Endothelial cell of umbilical vein (primary cell): ENCODE results near the gene KAZALD1. TPM values are rescaled to one million over a fixed set of nuclear protein-coding genes. Genes with fewer than 3 reads are reported as not detected.

ENCODE experiments used
- BruUV-seq: library from RNA; stranded (reverse); fragments of 400-500 nt; replicated peaks from 2 replicates; lab custom pipeline; 2021; lab: Mats Ljungman, UMichigan
- CTCF ChIA-PET: fragments of 300-600, 350-600 bp; sonication (Branson Sonifier 250); formaldehyde crosslinking; loops from one replicate; lab custom pipeline; 2021; ENCODE audit warnings: antibody characterized with exemption, inconsistent platforms; lab: Charles Lee
- POLR2A ChIA-PET: fragments of 300-600, 350-600 bp; sonication (Branson Sonifier 250); formaldehyde crosslinking; loops from one replicate; lab custom pipeline; 2021; ENCODE audit warnings: antibody characterized with exemption, inconsistent platforms; lab: Charles Lee
- DNase-seq: peaks from one replicate; pipeline ENCODE4 v3.0.0-alpha.2; 2011; ENCODE audit warnings: low read depth, low spot score
- FAIRE-seq: peaks from 2 replicates; lab custom pipeline; 2011; peaks lifted over from hg19 to GRCh38; lab: Jason Lieb, UNC
- H2AFZ ChIP-seq: 2 replicates; pipeline ENCODE4 v1.6.0; 2012; ENCODE audit warnings: low read depth, low read length, control low read depth, inconsistent platforms
- H3K27ac ChIP-seq: 2 replicates; pipeline ENCODE4 v1.5.1; 2011; ENCODE audit warnings: low read depth, mild to moderate bottlenecking, control low read depth, low read length, moderate library complexity; ENCODE audit not compliant: insufficient read depth
- H3K27me3 ChIP-seq, 2 experiments: 2 replicates each; pipeline versions ENCODE4 v1.6.0 to v1.6.1; 2011; ENCODE audit warnings: low read length in 2 of 2, mixed read lengths in 1 of 2; ENCODE audit not compliant: control insufficient read depth in 2 of 2, insufficient read depth in 2 of 2
- H3K36me3 ChIP-seq, 2 experiments: 2 replicates in 1 of 2; 3 replicates in 1 of 2; pipeline ENCODE4 v1.5.1; 2011; ENCODE audit warnings: low read length in 2 of 2, mild to moderate bottlenecking in 1 of 2, moderate library complexity in 1 of 2; ENCODE audit not compliant: control insufficient read depth in 2 of 2, insufficient read depth in 2 of 2; ENCODE audit errors: extremely low read depth in 1 of 2
- H3K4me1 ChIP-seq: 3 replicates; pipeline ENCODE4 v1.5.1; 2011; ENCODE audit warnings: mild to moderate bottlenecking, low read length; ENCODE audit not compliant: control insufficient read depth, insufficient read depth; ENCODE audit errors: extremely low read depth
- H3K4me2 ChIP-seq: 2 replicates; pipeline ENCODE4 v1.6.1; 2011; ENCODE audit warnings: low read length, control low read depth, mixed read lengths; ENCODE audit not compliant: insufficient read depth
- H3K4me3 ChIP-seq, 3 experiments: fragments of 200-600 bp in 1 of 3; sonication (generic), shearing (Covaris generic) in 1 of 3; replicated peaks in 1 of 3; 2 replicates each; pipeline ENCODE4 v1.5.1; 2011 to 2016; ENCODE audit warnings: control low read depth in 3 of 3, low read length in 3 of 3, mild to moderate bottlenecking in 2 of 3, inconsistent platforms in 1 of 3, low read depth in 1 of 3, moderate library complexity in 1 of 3; ENCODE audit not compliant: insufficient read depth in 1 of 3
- H3K79me2 ChIP-seq: 2 replicates; pipeline ENCODE4 v1.6.0; 2012; ENCODE audit warnings: low read length, inconsistent platforms; ENCODE audit not compliant: control insufficient read depth, insufficient read depth
- H3K9ac ChIP-seq: replicated peaks from 2 replicates; pipeline ENCODE3; 2011; ENCODE audit warnings: low read length, control low read depth; ENCODE audit not compliant: insufficient read depth; ENCODE audit errors: extremely low read depth
- H3K9me1 ChIP-seq: replicated peaks from 3 replicates; pipeline ENCODE4 v1.6.0; 2011; ENCODE audit warnings: mild to moderate bottlenecking, low read length; ENCODE audit not compliant: control insufficient read depth, insufficient read depth; ENCODE audit errors: extremely low read depth
- H3K9me3 ChIP-seq: replicated peaks from 2 replicates; pipeline ENCODE4 v1.5.1; 2012; ENCODE audit warnings: low read length, inconsistent platforms; ENCODE audit not compliant: control insufficient read depth, insufficient read depth
- H4K20me1 ChIP-seq: replicated peaks from 2 replicates; pipeline ENCODE3; 2011; ENCODE audit warnings: mild to moderate bottlenecking, low read length; ENCODE audit not compliant: control insufficient read depth, insufficient read depth; ENCODE audit errors: extremely low read depth
- CTCF ChIP-seq, 2 donors: IDR thresholded peaks; 1 replicate in 1 of 2; 2 replicates in 1 of 2; pipeline ENCODE4 v1.5.1; 2011; ENCODE audit warnings: low read length in 2 of 2, mild to moderate bottlenecking in 2 of 2, moderate library complexity in 2 of 2, control low read depth in 1 of 2, inconsistent platforms in 1 of 2, low read depth in 1 of 2; ENCODE audit not compliant: insufficient read depth in 1 of 2; ENCODE audit errors: extremely low read depth in 1 of 2
- EZH2 ChIP-seq: IDR thresholded peaks from 2 replicates; pipeline ENCODE4 v1.6.1; 2012; ENCODE audit warnings: borderline replicate concordance, low read depth, mild to moderate bottlenecking, moderate library complexity, low read length, inconsistent platforms; ENCODE audit not compliant: severe bottlenecking
- FOS ChIP-seq: IDR thresholded peaks from 2 replicates; pipeline ENCODE4 v1.6.1; 2011; ENCODE audit warnings: mild to moderate bottlenecking, low read length, moderate library complexity, borderline replicate concordance; ENCODE audit not compliant: insufficient read depth
- GATA2 ChIP-seq: IDR thresholded peaks from 2 replicates; pipeline ENCODE4 v1.7.0; 2011; ENCODE audit warnings: low read depth, mild to moderate bottlenecking, moderate library complexity, mixed read lengths, low read length; ENCODE audit not compliant: insufficient read length, insufficient read depth
- JUN ChIP-seq: IDR thresholded peaks from 2 replicates; pipeline ENCODE4 v1.6.1; 2011; ENCODE audit warnings: borderline replicate concordance, low read depth; ENCODE audit not compliant: insufficient read length, insufficient read depth
- MAX ChIP-seq: IDR thresholded peaks from 2 replicates; pipeline ENCODE4 v1.6.1; 2011; ENCODE audit not compliant: insufficient read depth, insufficient read length
- MYC ChIP-seq: IDR thresholded peaks from one replicate; pipeline ENCODE4 v1.6.1; 2011; ENCODE audit warnings: mild to moderate bottlenecking, low read depth, low read length
- POLR2A ChIP-seq: IDR thresholded peaks from 2 replicates; pipeline ENCODE4 v1.6.1; 2012; ENCODE audit warnings: low read depth, mild to moderate bottlenecking, control low read depth, low read length
- POLR2AphosphoS5 ChIP-seq: IDR thresholded peaks from 2 replicates; pipeline ENCODE4 v1.6.1; 2012; ENCODE audit warnings: low read depth, mild to moderate bottlenecking, control low read depth, low read length, moderate library complexity; ENCODE audit not compliant: insufficient read depth
- dilution Hi-C: fragments of 300-500 bp; cut with MboI; formaldehyde crosslinking; loops from one replicate; pipeline ENCODE4 v1.15.0; 2019; ENCODE audit warnings: low sequenced_read_pairs; ENCODE audit not compliant: extremely low pct_ligation_motif_present
- intact Hi-C: fragments of 100-400 bp; cut with micrococcal nuclease; formaldehyde crosslinking; loops from one replicate; pipeline ENCODE4 v1.10.0; 2022
- polyA plus RNA-seq, 4 experiments: library from polyadenylated mRNA; depleted of rRNA in 3 of 4; stranded (reverse) in 3 of 4; unstranded in 1 of 4; fragments of >200 nt; gene quantifications; 2 replicates each; pipeline versions ENCODE4 v1.2.1 to v1.2.3, GENCODE V29; 2011 to 2012; ENCODE audit warnings: missing spikeins in 1 of 4
- total RNA-seq: library from RNA; stranded (reverse); gene quantifications from 2 replicates; pipeline ENCODE4 v1.2.3, GENCODE V29; 2021

KAZALD1 gene
- total and polyA plus RNA-seq, 2 donors (not counting 3 experiments of a cell fraction or from before 2014, with no cell fraction given), result 3.0 to 3.3 TPM

GRCh38 chr10:101101372-101101881 lies 39.6 kb downstream of the KAZALD1 start:
- ChIA-PET CTCF (interaction anchor here (0.8 to 2.9 kb wide), 5 partner anchors 9 to 51 kb away, joined by 3 to 23 read pairs (median 6); no protein-coding TSS in a partner anchor), POLR2A (no interaction called here)
- Histone ChIP-seq H3K27ac (no peak overlapping the region), H4K20me1 (no peaks in the 10 kb centered on the region), H3K36me3 (no peaks in the 10 kb centered on the region), H3K27me3 (peaks cover 3 to 16% of the 10 kb centered on the region in 2 experiments), H3K9ac (no peak overlapping the region), H3K4me2 (no peak overlapping the region), H3K9me1 (no peaks in the 10 kb centered on the region), H3K79me2 (no peaks in the 10 kb centered on the region), H3K4me3 (no peak overlapping the region), H3K9me3 (no peaks in the 10 kb centered on the region), H3K4me1 (no peaks in the 10 kb centered on the region), H2AFZ (no peak overlapping the region)
- FAIRE-seq, result no peak
- no peak for DNase-seq
- intact Hi-C loops, result no loop called here
- TF ChIP-seq POLR2A (no peak), MYC (no peak), JUN (no peak), MAX (no peak), EZH2 (no peak), FOS (no peak)
- BruUV-seq, result no TSS peak
- dilution Hi-C loops, result no loop called here

GRCh38 chr10:101103430-101103829 lies 41.6 kb downstream of the KAZALD1 start:
- Histone ChIP-seq H3K9ac (no peak overlapping the region), H3K9me3 (no peaks in the 10 kb centered on the region), H3K9me1 (no peaks in the 10 kb centered on the region), H3K27me3 (peaks cover 3 to 19% of the 10 kb centered on the region in 2 experiments), H3K4me2 (no peak overlapping the region), H2AFZ (no peak overlapping the region), H4K20me1 (no peaks in the 10 kb centered on the region), H3K79me2 (no peaks in the 10 kb centered on the region), H3K4me3 (no peak overlapping the region), H3K4me1 (no peaks in the 10 kb centered on the region), H3K27ac (no peak overlapping the region), H3K36me3 (no peaks in the 10 kb centered on the region)
- CTCF ChIA-PET, result interaction anchor here (0.8 to 2.9 kb wide), 4 partner anchors 8 to 39 kb away, joined by 3 to 16 read pairs (median 5); no protein-coding TSS in a partner anchor
- FAIRE-seq (no peak), DNase-seq (no peak)
- no TSS peak for BruUV-seq
- POLR2A ChIA-PET, result no interaction called here
- TF ChIP-seq MYC (no peak), CTCF (IDR thresholded peaks at IDR 0.05; ENCODE audit: extremely low read depth in 1 of 2, insufficient read depth in 1 of 2, low read depth in 1 of 2, low read length in 2 of 2) (no peak), POLR2A (no peak), FOS (no peak), EZH2 (no peak), JUN (no peak), POLR2AphosphoS5 (no peak), GATA2 (no peak), MAX (no peak)
- intact Hi-C loops (no loop called here), dilution Hi-C loops (no loop called here)
